HG03139 (cell line): Measurements from ENCODE around the gene GALNS.
A peak's percentile ranks its signal among the peaks of the same experiment; 100 is the strongest.

Experiments
- ATAC-seq: cut with Tn5 transposase; IDR thresholded peaks from one replicate; pipeline ENCODE4 v1.9.1; 2021; ENCODE audit not compliant: unreplicated experiment

GALNS gene

DNA sequence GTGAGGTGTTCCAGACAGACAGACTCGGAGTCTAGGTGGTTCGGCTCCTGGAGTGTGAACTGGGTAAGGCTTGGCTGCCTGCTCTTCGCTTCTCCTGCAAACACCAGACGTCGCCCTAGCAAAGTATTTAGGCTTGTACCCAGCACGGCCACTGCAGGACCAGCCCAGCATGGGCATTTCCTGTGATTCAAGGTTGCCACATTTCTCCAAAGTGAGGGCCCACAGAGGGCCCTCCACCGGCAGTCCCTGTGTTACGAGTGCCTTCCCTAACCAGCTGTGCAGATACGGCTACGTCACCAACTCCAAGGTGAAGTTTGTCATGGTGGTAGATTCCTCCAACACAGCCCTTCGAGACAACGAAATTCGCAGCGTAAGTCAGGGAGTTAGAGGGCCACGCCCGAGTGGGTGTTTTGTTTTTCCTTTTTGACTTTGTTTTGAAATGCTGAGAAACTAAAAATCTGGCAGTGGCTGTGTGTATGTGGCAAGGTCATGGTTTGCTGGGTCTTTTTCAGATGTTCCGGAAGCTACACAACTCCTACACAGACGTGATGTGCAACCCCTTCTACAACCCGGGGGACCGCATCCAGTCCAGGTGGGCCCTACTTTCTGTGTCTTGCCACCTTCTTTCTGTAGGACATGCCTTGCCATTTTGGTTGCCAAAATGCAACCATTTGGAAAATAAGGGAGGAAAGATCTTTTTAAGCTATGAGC lies 2.8 kb upstream of the GALNS start:
- ATAC-seq: no peak

DNA sequence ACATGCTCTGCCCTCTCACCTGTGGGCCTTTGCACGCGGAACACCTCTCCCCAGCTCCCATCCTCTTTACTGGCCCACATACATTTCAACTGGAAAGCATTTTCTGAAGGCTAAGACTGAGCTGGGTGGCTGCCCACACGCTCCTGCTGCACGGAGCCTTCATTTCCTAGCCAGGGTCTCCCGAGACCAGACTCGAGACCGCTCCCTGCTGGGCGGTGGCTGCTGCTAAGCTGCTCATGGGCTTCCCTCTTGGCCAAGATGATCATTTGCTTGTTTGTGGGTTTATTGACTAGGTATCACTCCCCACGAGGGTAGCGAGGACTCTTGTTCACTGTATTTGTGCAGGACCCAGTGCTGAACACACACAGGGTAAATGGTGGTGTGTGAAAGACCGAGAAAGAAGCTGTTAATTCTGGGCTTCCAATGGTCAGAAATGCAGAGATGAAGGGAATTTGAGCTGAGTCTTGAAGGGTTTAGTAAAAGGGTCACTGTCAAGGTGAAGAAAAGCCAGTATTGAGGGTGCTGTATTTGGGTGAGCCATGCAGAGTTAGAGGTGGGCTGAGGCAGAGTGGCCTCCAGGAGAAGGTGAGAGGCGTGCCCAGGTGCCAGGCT lies 1.1 kb upstream of the GALNS start:
- peak; percentile 43 for ATAC-seq

DNA sequence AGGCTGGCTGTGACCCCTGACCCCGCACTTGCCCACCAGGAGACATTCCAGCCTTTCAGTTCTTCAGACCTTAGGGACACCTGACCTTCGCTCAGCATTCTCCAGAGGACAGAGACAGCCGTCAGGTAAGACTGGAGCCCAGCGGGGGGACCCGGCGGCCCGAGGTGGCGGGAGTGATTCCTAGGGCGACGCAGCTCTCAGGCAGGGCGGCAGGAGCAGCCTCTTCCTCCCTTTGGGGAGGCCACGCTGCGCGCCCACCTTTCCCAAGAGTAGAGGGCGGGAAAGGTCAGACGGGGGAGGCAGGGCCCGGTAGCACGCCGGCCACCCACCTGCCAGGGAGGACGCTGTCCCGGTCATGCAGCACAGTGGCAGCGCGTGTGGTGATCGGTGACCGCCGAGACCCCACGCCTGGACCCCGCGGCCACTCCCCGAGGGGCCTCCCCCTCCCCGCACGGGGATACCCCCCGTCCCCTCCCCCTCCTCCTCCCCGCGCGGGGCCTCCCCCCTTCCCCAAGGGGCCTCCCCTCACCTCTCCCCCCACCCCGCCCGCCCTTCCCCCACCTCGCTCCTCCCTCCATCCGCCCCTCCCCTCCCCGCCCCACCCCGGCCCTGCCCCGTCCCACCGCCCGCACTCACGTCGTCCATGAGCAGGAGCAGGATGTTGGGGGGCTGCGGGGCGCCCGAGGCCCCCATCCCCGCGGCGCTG lies 472 bp downstream of the GALNS start:
- peak; percentile 14 for ATAC-seq

DNA sequence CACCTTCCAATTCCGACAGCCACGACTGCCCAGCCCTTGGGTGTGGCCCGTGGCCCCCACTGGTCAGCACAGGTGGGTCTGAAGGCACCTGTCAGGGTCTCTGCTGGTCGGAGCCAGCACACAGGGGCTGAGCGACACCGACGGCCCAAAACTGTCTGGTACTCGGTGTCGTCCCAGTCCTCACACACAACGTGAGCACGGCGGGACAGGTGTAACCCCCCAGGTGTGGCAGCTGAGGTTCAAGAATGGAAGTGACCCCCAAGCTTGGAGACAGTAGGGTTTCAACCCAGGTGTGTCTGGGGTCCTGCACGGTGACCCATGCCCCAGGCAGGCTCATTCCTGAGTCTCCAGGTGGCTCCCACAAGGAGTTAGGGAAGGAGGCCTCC lies 1.0 kb downstream of the GALNS start:
- no peak for ATAC-seq

DNA sequence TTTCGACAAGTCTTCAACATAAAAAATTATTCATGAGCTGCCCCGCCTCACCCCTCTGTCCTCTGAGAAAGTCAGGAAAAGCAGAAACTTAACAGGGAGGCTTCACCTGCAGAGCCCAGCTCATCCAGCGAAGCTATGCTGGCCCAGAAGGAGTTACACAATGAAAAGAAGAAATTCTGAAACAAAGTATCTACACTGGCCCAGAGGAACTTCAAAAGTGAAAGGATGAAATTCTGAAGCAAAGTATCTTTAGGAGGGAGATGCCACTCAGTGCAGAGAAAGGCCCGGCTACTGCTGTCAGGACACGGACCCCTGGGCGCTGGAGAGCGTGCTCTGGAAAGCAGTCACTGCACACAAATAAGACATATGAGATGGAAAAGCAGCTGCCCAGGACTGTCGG lies 1.6 kb downstream of the GALNS start:
- no peak for ATAC-seq

DNA sequence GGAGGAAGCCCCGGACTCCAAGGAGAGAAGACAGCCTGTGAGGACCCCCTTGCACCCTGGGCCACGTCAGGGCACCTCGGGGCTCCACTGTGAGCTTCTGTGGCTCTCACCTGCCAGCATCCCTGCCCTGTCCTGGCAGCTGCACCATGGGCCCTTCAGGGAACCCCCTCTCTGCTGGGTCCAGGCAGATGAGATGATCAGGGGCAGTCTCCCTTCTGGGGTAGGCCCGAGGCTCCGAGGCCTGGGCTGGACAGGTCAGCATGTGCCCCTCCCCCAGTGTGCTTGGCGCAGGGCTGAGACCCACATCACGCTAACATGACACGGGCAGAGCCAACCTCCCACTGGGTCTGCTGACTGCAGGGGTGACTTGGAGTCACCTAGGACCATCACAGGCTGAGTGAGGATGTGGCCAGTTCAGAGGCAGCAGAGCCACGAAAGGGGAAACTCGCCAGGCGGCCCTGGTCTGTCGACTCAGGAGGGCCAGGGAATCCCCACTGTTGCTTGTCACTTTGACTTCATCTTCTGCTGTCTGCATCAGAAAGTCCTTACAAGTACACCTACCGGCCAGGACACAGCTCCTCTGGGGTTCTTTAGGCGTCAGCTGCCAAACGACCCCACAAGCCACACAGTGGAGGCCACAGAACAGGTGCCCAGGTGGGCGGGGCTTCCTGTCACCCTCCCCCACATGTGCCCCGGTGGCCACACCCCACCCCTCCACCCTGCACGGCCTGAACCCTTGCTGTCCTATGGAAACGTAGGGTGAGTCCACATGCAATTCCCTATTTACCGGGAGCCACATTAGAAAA lies 2.2 kb downstream of the GALNS start:
- no peak for ATAC-seq

DNA sequence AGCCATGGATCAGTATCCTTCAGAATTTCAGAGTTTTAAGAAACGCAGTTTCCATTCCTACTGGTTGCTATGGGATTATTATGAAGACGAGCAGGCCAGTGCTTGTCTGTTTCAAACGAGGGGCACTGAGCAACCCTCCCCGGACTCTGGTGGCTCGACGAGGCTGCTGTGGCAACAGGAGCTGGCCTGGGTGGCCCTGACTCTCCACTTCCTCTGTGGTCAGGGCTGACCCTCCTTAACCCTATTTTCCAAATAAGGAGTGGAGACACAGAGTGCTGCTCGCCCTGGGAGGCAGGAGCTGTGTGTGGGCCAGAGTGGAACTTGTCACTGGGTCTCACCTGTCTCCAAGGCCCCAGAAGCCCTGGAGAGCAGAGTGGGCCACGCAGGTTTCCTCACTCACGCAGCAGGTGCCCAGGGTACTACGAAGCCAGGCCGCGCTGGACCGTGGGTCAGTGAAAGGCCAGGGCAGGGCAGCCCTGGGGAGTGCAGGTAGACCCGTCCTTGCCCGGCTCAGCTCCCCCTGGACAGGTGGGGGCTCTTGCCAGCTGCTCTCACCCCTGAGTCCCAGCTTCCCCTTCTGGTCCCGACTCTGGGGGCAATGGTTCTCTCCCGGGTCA lies 3.3 kb downstream of the GALNS start:
- ATAC-seq: no peak

DNA sequence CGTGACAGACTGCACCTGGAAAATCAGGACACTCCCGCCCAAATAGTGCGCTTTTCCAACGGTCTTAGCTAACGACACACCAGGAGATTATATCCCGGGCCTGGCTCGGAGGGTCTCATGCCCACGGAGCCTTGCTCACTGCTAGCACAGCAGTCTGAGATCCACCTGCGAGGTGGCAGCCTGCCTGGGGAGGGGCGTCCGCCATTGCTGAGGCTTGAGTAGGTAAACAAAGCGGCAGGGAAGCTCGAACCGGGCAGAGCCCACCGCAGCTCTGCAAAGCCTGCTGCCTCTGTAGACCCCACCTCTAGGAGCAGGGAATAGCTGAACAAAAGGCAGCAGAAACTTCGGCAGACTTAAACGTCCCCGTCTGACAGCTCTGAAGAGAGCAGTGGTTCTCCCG lies 5.1 kb downstream of the GALNS start:
- ATAC-seq: no peak

DNA sequence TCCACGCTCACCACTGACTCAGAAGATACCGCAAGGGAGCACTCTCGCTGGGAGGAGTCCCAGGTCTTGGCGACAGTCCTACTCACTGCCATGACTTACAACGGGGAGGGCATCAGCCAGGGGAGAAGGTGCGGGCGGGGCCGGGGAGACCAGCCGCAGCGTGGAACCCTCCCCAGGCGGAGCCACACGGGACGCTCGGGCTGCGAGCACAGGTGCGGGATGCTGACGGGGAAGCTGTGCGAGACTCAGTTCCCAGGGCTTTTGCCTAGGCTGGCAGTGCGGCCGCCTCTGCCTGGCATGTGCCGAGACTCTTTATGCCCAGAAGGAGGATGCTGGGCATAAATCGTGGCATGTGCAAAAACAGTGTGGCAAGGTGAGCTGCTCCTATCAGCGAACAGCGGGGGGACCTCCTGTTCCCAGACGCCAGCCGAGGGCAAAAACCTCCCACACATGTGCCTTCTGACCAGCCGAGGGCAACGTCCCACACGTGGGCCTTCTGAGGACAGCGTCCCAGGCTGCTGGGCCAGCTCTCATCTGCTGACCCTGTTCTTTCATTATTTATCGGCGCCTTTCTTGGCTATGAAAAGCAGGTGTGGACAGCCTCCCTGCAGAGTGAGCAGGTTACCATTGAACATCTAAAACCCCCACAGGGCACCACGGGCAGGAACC lies 6.1 kb downstream of the GALNS start:
- no peak for ATAC-seq

DNA sequence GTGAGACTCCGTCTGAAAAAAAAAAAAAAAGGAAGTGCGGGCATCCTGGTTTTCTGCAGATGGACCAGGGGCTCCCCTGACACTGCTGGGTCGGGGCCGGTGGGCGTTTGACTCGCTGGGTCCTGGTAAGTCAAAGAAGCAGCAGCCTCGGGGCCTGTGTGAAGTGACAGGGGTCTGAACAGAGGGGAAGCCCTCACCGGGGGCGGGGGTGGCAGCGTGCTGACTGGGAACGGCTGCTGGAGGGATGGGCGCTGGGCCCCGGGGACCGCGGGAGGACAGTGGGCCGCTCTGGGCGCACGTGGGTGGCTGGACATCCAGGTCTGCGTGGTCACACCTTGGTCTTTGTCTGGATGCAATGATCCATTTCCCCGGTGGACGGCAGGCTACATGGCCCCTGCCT lies 8.2 kb downstream of the GALNS start:
- ATAC-seq: no peak

DNA sequence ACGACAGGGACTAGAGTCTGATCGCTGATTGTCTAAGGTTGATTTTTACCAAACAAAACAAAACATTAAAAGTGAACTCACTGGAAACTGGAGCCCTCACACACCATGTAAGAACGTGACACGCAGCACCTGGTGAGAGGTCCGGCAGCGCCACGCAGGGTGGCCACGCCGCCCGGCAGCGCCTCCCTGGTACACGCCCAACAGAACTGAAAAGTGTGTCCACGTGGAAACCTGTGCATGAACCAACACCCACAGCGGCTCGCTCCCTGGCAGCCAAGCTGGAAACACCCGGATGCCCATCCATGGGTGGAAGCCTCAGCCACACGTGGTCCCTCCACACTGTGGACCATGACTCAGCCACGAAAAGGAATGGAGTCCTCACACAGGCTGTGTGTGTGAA lies 9.1 kb downstream of the GALNS start:
- no peak for ATAC-seq

DNA sequence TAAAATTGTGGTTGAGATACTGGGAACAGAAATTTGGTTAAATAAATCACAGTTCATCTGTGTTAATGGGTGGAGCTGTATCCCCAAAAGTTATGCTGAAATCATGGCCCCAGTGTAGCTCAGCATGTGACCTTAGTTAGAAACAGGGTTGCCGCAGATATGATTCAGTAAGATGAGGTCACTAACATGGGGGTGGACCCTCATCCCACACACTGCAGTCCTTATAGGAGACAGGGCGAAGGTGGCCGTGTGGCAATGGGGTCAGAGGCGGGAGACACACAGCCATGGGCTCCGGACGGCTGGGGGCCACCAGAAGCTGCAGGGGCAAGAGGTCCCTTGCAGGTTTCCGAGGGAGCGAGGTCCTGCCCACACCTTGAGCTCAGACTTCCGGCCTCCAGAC lies 10.7 kb downstream of the GALNS start:
- ATAC-seq: no peak

DNA sequence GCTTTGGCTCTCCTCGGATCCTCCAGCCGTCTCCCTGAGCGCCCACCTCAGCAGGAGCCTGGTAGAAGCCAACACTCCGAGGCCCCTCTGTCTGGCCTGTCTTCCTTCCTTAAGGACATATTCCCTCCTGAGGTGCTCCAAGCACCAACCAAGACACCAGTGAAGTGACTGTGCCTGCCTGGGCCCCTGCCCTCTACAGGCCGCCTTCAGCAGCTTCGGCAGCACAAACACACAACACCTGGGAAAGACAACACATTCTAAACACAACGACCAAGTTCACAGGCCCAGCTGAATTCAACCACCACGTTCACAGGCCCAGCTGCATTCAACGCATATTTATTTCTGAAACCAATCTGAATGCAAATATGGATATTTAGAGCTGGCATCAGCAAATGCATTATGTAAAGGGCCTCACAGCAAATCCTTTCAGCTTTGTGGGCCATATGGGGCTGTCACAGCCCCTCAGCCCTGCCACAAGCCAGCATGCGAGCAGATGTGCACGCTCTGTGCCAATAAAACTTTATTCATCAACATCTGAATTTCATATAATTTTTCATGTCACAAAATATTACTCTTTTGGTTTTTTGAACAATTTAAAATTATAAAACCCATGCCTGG lies 12.2 kb downstream of the GALNS start:
- ATAC-seq: no peak

DNA sequence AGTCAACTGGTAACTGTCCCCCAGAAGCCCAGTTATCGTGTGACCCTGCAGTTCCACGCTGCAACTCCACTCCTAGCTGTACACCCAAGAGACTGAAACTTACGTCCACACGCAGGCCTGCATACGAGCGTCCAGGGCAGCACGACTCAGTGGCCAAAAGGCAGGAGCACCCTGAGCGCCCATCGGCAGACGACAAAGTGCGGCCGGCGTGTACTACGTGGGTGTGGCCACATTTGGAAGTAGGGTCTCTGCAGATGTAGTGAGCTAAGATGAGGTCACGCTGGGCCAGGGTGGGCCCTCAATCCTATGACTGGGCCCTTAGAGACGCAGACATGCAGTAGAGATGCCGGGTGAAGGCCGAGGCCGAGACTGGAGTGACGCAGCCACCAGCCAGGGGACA lies 13.5 kb downstream of the GALNS start:
- no peak for ATAC-seq

DNA sequence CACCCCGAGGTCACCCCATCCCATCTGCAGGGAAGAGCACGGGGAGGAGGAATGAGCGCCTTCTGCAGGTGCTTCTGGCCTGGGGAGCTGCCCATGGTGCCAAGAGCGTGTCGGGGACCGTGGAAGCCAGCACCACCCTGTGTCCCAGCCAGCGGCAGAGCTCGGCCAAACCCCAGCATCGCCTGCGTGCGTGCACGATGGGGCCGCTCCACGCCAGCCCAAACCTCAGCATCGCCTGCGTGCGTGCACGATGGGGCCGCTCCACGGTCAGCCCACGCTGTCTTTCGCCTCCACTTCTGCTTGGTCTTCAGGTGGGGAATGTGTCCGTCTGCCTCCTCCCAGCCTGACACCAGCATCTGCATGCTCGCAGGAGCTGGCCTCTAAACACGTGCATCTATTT lies 13.9 kb downstream of the GALNS start:
- ATAC-seq: no peak

DNA sequence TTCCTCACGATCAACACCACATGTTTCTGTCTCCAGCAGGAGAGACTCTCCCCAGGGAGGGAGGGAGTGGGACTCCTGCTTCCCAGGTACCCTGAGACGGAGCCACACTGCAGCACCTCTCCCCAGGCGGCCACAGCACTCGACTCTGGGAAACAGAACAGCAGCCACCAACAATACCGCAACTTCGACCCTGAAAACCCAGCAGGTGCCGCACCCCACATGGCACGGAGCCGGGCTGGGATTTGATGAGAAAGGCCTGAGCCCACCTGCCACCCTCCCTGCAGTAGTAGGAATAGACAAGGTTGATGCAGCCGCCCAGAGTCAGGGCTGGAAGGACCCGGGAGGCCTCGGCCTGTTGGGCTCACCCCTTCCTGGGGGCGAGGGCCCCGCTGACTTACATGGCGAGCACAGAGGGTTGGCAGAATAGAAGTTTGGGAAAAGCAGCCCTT lies 14.4 kb downstream of the GALNS start:
- no peak for ATAC-seq

DNA sequence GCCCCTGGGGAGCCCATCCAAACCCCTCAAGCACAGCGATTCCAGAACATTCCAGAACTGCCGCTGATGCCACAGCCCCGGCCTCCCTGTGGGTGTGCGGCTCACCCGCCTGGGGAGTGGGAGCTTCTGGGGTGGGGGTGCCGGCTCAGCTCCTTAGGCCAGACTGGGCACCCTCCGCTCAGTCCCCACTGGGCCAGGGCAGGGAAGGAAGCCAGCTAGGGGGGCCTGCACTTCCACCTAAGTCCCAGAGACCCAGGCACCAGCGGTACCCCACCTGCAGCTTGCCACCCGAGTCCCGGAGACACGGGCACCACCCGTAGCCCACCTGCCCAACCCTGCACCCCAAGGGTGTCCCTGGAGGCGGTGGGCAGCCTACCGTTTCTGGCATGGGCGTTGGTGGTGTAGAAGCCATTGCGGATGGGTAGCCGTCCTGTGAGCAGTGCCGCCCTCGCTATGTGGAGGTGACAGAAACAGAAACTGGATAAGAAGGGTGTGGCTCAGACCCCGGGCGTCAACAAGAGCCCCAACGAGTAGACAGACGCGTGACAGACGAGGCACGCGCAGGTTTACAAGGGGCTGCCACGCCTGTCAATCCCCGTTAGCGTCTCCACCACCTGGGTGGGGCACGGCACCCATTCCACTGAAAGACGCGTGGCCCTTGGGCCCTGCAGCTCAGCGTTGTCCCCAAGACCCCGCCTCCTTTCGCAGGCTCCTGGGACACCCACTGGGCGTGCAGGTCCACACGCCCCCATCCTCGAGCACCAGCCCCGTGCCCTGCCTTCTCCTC lies 15.0 kb downstream of the GALNS start:
- no peak for ATAC-seq

DNA sequence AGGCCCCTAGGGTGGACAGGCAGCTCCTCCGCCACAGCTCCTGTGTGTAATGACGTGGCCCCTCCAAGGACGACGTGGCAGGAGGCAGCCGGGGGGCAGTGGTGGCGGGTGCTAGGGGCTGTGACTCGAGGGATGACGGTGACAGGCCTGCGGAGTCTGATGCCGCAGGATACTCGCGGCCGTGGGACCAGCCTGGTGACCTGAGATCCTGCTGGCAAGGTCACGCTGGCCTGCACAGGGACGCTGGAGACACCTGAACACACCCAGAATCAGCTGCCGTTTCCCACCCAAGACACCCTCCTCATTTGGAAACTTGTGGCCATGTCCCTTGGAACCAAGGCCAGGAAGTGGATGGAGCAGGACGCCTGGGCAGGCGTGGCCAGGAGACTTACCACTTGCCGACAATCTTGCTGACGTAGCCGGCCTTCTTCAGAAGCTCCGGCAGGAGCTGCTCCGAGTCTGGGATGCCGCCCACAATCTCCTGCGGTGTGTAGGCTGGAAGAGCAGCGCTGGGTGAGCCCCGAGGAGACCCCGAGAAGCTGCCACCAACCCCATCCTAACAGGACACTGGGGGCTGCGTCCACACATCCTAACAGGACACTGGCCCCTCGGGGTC lies 16.0 kb downstream of the GALNS start:
- ATAC-seq: no peak
